NK-92 (cell line): ENCODE measurements around the gene SAMD14.

Experiments used
- DNase-seq: peaks from one replicate; lab custom pipeline; 2025; ENCODE audit not compliant: unreplicated experiment; lab: John Stamatoyannopoulos, UW

SAMD14 gene

GRCh38 chr17:50165466-50165865 is 35.5 kb upstream of the SAMD14 start:
- DNase-seq, result no peak

- no peak for DNase-seq
These were observed 35.1 kb upstream of the SAMD14 start for GRCh38 chr17:50165066-50165465.

- no peak for DNase-seq
These were observed 34.7 kb upstream of the SAMD14 start for GRCh38 chr17:50164697-50164988.

- DNase-seq, result no peak
These were observed 34.1 kb upstream of the SAMD14 start for GRCh38 chr17:50163843-50164696.

- DNase-seq, result no peak
These were observed 32.7 kb upstream of the SAMD14 start for GRCh38 chr17:50162466-50163254.

- DNase-seq, result no peak
These were observed 31.9 kb upstream of the SAMD14 start for GRCh38 chr17:50161911-50162288.

GRCh38 chr17:50161023-50161910 is 31.3 kb upstream of the SAMD14 start:
- DNase-seq, result peak; percentile 64

GRCh38 chr17:50157891-50158290 is 27.9 kb upstream of the SAMD14 start:
- no peak for DNase-seq

GRCh38 chr17:50155115-50155819 is 25.3 kb upstream of the SAMD14 start:
- DNase-seq, result no peak

- DNase-seq, result no peak
These were observed 24.6 kb upstream of the SAMD14 start for GRCh38 chr17:50154604-50155003.

GRCh38 chr17:50153650-50154575 is 24.0 kb upstream of the SAMD14 start:
- DNase-seq, result no peak

GRCh38 chr17:50152736-50153135 is 22.8 kb upstream of the SAMD14 start:
- no peak for DNase-seq

- no peak for DNase-seq
These were observed 22.1 kb upstream of the SAMD14 start for GRCh38 chr17:50151937-50152547.

- no peak for DNase-seq
These were observed 21.3 kb upstream of the SAMD14 start for GRCh38 chr17:50151041-50151936.

- DNase-seq, result no peak
These were observed 20.5 kb upstream of the SAMD14 start, which contains the start of gene PPP1R9B for GRCh38 chr17:50150354-50151040. Gene PPP1R9B, minus strand, starts transcription at chr17:50150677. Its CDS starts 164 bp downstream, at chr17:50150513.

GRCh38 chr17:50149417-50150353 is 19.7 kb upstream of the SAMD14 start:
- DNase-seq, result no peak

GRCh38 chr17:50149091-50149416 is 19.1 kb upstream of the SAMD14 start:
- DNase-seq, result no peak
